Stimulated activated effector memory CD8-positive, alpha-beta T cell treated with anti-CD3 and anti-CD28 coated beads, Interleukin-12 subunit alpha, Interleukin-12 subunit beta, amount 100 ng/mL, for 72 hours (primary cell): ENCODE results near the gene NFYC.

Experiments
- ATAC-seq: fragments of 150-1000 bp; cut with Tn5 transposase; 2 replicates; pipeline ENCODE4 v1.10.0; 2021
- DNase-seq, 2 donors: peaks; one replicate each; pipeline ENCODE4 v3.0.0; 2021 to 2022; ENCODE audit warnings: low spot score in 2 of 2
- H3K27ac Mint-ChIP-seq: one replicate; pipeline ENCODE4 v1.8.0; 2022; ENCODE audit warnings: mild to moderate bottlenecking, mixed read lengths
- H3K36me3 Mint-ChIP-seq: one replicate; pipeline ENCODE4 v1.8.0; 2022; ENCODE audit warnings: mild to moderate bottlenecking, mixed read lengths
- H3K4me1 Mint-ChIP-seq: one replicate; pipeline ENCODE4 v1.8.0; 2022; ENCODE audit warnings: mixed read lengths
- H3K4me3 Mint-ChIP-seq: one replicate; pipeline ENCODE4 v1.8.0; 2022; ENCODE audit warnings: mild to moderate bottlenecking, mixed read lengths
- H3K9me3 Mint-ChIP-seq: one replicate; pipeline ENCODE4 v1.8.0; 2022; ENCODE audit warnings: mixed read lengths

Gene NFYC

DNA sequence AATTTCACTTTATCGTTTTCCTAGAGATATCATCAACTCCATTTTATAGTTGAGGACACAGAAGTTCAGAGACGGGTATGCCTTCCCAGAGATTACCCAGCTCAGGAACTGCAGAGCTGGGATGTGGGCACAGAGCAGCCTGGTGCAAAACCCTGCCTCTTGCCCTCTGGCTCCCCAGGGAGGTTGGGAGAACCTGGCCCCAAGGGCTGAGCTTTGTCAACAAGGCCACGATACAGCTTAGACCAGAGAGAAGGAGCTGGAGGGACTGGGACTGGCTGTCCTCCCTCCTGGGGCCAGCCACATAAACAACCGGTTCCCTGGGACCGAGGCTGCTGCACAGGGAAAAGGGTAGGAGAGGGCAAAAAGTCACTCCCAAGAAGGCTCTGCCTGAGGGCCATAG lies 29.8 kb upstream of the NFYC start:
- Mint-ChIP-seq H3K4me1 (peaks cover 27% of the 10 kb centered on the region), H3K9me3 (no peaks in the 10 kb centered on the region), H3K4me3 (no peak overlapping the region), H3K36me3 (no peaks in the 10 kb centered on the region), H3K27ac (peak overlapping the region; percentile 60)
- DNase-seq (no peak), ATAC-seq (no peak)

DNA sequence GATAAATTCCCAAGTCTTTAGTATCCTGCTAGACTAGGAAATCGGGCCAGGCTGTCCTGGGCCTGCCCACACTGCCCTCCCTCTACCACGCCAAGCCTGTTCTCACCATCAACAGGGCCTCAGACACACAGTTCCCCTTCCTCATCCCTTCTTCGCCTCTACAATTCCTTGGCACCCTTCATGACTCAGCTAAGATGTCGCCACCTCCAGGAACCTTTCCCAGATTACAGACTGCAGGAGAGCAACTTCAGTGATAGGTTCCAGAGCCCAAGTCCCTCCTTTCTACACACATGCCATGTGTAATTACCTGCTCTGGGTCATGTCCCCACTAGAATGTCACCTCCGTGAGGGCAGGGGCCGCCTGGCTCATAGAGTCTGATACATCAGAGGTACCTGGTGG lies 29.4 kb upstream of the NFYC start:
- H3K9me3 Mint-ChIP-seq = no peaks in the 10 kb centered on the region
- no peak overlapping the region for H3K4me3 Mint-ChIP-seq
- H3K27ac Mint-ChIP-seq = no peak overlapping the region
- H3K36me3 Mint-ChIP-seq = no peaks in the 10 kb centered on the region
- DNase-seq (no peak), ATAC-seq (no peak)
- peaks cover 27% of the 10 kb centered on the region for H3K4me1 Mint-ChIP-seq

DNA sequence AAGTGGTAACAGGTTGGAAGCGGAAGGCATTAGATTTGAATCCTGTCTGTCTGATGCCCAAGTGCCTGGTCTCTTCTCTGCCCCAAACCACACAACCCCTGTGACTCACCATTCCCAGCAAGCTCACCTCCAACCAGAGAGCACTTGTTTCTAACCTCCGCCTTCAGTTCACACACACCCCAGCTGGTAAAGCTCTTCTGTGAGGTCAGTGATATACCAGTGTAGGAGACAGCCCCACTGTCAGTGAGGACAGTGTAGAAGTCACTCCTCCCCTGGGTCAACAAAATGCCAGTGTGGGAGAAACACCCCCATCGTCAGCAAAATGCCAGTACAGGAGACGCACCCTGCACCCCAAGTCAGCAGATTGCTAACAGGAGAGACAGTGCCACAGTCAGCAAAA lies 28.6 kb upstream of the NFYC start:
- H3K36me3 Mint-ChIP-seq = no peaks in the 10 kb centered on the region
- DNase-seq = no peak
- peak overlapping the region; percentile 76 for H3K4me3 Mint-ChIP-seq
- H3K9me3 Mint-ChIP-seq = no peaks in the 10 kb centered on the region
- ATAC-seq = peak; percentile 84
- peaks cover 27% of the 10 kb centered on the region for H3K4me1 Mint-ChIP-seq
- H3K27ac Mint-ChIP-seq = peak overlapping the region; percentile 4

DNA sequence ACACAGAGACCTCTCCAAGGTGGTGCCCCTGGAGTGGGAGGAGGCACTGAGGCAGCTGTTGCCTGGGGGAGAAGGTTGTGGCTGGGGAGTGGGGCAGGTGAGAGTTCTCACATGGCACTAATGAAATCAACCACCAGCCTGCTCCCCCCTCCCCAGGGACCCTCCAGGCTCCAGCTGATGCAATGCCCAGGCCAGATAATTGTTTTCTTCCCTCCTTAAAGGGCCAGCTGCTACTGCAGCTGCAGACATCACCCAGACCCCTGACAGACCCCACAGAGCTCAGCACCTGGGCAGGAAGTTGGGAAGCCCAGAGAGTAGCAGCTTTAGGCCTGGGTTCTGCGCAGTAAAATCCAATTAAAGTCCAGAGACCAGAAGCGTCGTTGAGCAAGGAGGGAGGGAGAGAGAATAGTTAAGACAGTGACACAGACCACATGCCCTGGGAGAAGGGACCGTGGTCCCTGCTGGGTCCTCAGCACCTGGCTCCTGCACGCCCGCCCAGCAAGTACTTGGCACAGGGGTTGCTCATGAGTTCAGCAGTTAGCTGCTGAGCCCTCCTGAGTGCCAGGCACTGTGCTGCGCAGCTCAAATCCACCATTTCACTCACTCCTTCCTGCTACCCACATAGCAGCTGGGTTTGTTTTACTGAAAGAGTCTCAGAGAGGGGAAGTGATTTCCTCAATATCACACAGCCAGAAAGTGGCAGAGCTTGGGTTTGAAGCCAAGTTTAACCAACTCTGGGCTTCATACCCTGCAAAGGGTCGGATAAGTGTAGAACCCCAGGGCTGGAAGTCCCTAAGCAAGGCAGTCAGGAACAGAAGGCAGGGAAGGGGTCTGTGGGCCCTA lies 28.0 kb upstream of the NFYC start:
- Mint-ChIP-seq H3K9me3 (no peaks in the 10 kb centered on the region), H3K4me1 (peaks cover 27% of the 10 kb centered on the region), H3K4me3 (peak overlapping the region; percentile 76), H3K36me3 (no peaks in the 10 kb centered on the region), H3K27ac (peak overlapping the region; percentile 40)
- ATAC-seq (no peak), DNase-seq (no peak)

DNA sequence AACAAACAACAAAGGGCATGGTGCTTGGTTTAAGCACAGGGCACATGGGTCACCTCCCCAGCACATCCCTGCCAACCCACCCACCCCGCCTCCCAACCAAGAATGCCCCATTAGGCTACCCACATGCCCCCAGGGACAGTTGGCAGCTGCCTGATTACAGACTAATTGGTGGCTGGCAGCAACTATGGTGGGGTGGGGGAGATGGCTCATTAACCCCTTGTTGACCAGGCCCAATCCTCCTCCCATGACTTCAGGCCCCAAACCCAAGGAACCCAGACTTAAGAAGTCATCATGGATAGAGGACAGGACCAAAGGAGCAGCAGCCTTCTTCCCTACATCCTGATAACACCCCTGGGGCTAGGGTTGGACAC lies 27.4 kb upstream of the NFYC start:
- H3K9me3 Mint-ChIP-seq = no peaks in the 10 kb centered on the region
- ATAC-seq (no peak), DNase-seq (no peak)
- no peaks in the 10 kb centered on the region for H3K36me3 Mint-ChIP-seq
- H3K27ac Mint-ChIP-seq = no peak overlapping the region
- H3K4me3 Mint-ChIP-seq = peak overlapping the region; percentile 76
- H3K4me1 Mint-ChIP-seq = peaks cover 31% of the 10 kb centered on the region

DNA sequence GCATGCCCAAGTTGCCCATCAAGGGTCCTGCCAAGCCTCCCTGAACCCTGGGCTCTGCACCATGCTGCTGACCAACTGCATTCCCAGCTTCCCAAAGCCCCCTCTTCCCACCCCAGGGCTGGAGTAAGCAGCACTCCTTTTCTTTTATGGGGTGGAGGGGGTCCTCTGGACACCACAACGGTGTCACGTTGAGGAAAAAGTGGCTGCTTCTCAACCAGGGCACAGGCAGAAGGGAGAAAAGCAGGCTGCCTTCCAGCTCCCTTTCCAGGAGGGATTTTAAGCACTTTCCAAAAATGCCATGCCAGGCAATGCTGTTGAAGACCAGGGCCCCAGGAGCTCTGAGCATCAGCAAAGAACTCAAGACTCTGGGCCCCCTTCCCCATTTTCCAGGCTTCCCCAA lies 26.7 kb upstream of the NFYC start:
- ATAC-seq = no peak

DNA sequence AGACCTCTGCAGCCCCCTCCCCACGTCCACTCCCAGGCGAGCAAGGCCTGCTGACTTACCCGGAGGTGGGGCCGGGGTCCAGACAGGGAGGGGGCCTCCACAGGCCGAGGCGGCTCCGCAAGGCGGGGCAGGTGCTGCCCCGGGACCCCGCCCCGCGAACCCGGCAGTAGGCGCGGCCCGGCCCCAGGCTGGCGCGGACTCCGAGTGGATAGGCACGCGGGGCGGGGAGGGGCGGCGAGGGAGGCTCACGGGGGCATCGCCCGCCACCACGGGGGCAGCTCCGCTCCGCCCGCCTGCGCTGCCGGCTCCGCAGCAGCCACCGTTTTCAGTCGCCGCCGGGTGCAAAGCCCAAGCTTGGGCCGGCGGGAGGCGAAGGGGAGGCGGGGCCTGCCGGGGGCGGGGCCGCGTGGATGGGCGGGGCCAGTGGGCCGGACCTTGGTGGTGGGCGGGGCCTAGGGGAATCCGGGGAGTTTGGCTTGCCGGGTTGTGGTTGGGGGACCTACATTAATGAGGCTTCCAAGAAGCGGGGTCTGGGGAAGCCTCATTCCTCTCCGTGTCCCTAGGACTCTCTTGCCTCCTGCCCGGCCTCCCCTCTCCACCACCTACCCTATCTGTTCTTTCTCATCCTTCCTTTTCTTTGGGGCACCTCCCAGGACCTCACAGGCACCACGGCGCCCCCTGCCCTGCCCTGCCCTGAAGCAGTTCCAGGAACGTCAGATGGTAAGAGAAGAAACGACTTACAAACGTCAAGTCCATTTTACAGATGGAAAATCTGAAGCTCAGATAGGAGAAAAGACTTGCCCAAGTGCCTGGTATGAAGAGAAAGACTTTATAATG lies 26.0 kb upstream of the NFYC start, which contains the start of gene RIMS3:
Gene RIMS3, minus strand, starts transcription at position 348 of the 837 bp plus-strand sequence. CDS start 23,757 bp downstream, outside the sequence.
- Mint-ChIP-seq H3K36me3 (no peaks in the 10 kb centered on the region), H3K4me1 (peaks cover 31% of the 10 kb centered on the region), H3K27ac (peak within 1 kb of the TSS; percentile 63), H3K9me3 (no peaks in the 10 kb centered on the region), H3K4me3 (peak within 1 kb of the TSS; percentile 76)
- ATAC-seq (peak; percentile 69), DNase-seq (peak; percentile 89 to 94)

More for the DNA sequence above, 26.7 kb upstream of the NFYC start:
- Mint-ChIP-seq H3K36me3 (no peaks in the 10 kb centered on the region), H3K4me3 (peak overlapping the region; percentile 76), H3K9me3 (no peaks in the 10 kb centered on the region), H3K27ac (no peak overlapping the region), H3K4me1 (peaks cover 31% of the 10 kb centered on the region)
- no peak for DNase-seq

DNA sequence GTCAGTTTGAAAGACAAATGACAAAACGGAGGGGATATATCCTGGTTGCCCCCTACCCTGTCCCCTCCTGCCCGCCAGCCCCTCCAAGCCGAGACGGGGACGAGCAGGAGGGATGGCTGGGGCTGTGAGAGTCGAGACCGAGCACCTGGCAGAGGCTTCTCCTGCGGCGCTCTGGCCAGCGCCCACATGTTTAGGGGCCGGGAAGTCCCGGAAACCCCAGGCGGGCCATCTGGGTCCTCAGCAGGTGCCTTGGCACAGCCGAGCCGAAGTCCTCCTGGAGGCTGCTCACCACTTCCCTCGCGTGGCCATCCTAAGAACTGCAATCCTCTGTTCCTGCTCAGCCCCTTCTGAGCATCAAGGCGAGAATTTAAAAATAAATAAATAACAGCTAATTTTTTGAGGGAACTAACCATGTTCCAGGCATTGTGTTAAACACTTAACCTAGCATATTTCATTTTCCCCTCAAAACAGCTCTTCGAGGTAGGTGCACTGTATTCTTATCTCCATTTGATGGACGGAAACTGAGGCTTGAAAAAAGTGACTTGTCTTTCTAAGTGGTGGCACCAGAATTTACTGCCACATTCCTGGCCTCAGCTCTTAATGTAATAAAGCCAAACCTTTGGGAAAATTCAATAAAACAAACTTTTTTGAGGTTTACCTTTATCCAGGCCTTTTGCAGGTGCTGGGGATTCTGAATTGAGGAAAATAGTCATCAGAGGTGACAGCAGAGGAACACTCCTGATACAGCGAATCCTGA lies 22.6 kb upstream of the NFYC start:
- H3K27ac Mint-ChIP-seq = peak overlapping the region; percentile 72
- H3K9me3 Mint-ChIP-seq = no peaks in the 10 kb centered on the region
- no peaks in the 10 kb centered on the region for H3K36me3 Mint-ChIP-seq
- peak; percentile 81 to 94 for DNase-seq
- peak overlapping the region; percentile 65 for H3K4me3 Mint-ChIP-seq
- peaks cover 10% of the 10 kb centered on the region for H3K4me1 Mint-ChIP-seq
- ATAC-seq = peak; percentile 76

DNA sequence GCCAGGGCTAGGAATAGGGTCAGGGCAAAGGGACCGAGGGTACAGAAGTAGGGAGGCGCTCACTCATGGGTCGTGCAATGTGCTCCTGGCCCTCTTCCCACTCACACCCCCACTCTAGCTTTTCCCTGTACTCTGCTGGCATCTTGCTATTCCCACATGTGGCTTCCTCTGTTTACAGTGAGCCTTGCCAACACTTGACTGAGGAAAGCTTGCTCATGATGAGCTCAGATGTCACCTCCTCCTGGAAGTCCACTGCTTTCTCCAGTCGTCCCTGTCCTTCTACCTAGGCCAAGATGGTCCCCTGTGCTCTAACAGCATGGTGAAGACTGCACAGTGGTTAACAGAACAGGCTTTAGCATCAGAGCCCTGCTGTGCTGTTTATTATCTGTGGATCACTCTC lies 18.1 kb upstream of the NFYC start:
- H3K4me1 Mint-ChIP-seq = peaks cover 4% of the 10 kb centered on the region
- H3K27ac Mint-ChIP-seq = no peak overlapping the region
- no peaks in the 10 kb centered on the region for H3K9me3 Mint-ChIP-seq
- ATAC-seq = no peak
- DNase-seq = no peak
- no peak overlapping the region for H3K4me3 Mint-ChIP-seq
- H3K36me3 Mint-ChIP-seq = no peaks in the 10 kb centered on the region

DNA sequence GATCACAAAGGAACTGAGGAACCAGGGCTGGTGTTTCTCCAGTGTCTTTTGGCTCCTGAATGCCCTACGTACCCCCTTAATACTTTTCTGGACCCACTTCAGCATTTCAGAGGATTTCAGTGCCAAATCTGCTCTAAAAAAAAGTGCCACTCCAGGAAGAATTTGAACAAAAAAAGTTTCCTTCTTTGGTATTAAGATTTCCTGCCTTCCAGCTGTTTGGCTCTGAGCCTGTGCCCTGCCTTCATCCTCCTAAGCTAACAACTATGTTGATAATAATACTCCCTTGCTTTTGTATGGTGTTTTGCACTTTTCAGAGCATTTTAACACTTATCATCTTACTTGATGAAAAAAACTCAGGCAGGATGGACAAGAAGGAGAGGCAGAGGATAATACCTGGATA lies 15.0 kb upstream of the NFYC start:
- H3K9me3 Mint-ChIP-seq = no peaks in the 10 kb centered on the region
- H3K4me3 Mint-ChIP-seq = no peak overlapping the region
- ATAC-seq (no peak), DNase-seq (no peak)
- H3K27ac Mint-ChIP-seq = no peak overlapping the region
- no peaks in the 10 kb centered on the region for H3K4me1 Mint-ChIP-seq
- H3K36me3 Mint-ChIP-seq = no peaks in the 10 kb centered on the region

DNA sequence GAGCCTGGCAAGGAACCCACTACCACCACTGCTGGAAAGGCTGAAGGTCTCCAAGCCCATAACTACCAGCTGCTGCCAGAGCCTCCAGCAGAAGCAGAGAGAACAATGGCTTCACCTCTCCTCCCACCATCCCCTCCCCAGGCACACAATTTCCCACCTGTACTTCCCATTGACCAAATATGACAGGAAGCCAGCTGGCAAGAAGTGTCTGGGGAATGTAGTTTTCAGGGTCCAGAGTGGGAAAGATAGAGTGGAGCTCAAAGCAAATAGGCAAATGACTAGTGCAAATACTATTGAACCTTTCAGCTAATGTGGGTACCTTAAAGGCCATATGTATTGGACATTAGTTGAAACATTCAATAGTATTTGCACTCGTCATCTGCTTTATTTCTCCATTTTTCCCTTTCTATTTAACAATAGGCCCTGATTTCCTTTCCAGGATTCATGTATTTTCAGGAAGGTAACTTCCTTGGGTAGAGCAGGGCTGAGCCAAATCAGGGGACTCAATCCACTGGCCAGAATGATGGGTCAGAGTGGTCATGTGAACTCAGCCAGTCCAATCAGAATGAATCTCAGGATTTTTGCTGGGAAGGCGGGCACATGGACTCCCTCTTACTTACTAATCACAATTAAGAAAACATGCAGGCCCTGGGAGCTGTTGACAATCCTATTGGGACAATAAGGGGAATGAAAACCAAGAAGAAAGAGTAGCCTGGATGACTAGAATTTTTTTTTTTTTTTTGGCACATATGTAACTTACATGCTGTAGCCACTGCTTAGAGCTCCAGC lies 12.1 kb upstream of the NFYC start:
- DNase-seq (no peak), ATAC-seq (no peak)
- no peak overlapping the region for H3K27ac Mint-ChIP-seq
- H3K4me3 Mint-ChIP-seq = no peak overlapping the region
- H3K36me3 Mint-ChIP-seq = no peaks in the 10 kb centered on the region
- H3K9me3 Mint-ChIP-seq = no peaks in the 10 kb centered on the region
- H3K4me1 Mint-ChIP-seq = no peaks in the 10 kb centered on the region

DNA sequence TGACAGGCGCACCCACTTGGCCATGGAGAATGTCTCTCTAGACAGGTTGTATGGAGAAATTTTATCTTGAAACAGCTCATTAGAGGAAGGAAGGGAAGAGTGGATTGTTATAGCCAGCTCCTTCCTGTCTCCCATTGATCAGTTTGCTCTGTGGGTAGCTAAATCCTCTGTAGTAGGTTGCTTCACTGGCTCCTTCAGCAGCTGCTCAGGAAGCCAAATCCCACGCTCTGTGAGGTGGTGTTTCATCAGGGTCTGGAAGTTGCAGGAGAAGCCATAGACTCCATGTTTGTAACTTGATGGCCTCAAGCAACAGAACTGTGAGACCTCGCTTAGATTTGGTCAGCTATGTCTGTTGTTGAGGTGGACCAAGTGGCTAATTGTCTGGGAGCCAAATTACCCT lies 6.8 kb upstream of the NFYC start:
- no peaks in the 10 kb centered on the region for H3K9me3 Mint-ChIP-seq
- no peak overlapping the region for H3K27ac Mint-ChIP-seq
- DNase-seq (no peak), ATAC-seq (no peak)
- H3K4me1 Mint-ChIP-seq = peaks cover under 1% of the 10 kb centered on the region
- no peak overlapping the region for H3K4me3 Mint-ChIP-seq
- peaks cover 7% of the 10 kb centered on the region for H3K36me3 Mint-ChIP-seq

DNA sequence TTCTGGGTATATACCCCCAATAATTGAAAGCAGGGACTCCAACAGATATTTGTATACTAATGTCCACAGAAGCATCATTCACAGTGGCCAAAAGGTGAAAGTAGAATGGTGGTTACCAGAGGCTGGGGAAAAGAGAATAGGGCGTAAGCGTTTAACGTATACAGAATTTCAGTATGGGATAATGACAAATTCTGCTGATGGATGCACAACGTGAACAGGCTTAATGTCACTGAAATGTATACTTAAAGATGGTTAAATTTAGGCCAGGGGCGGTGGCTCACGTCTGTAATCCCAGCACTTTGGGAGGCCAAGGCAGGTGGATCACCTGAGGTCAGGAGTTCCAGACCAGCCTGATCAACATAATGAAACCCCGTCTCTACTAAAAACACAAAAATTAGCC lies 4.4 kb upstream of the NFYC start:
- H3K27ac Mint-ChIP-seq = no peak overlapping the region
- no peak overlapping the region for H3K4me3 Mint-ChIP-seq
- peaks cover 22% of the 10 kb centered on the region for H3K4me1 Mint-ChIP-seq
- H3K9me3 Mint-ChIP-seq = no peaks in the 10 kb centered on the region
- DNase-seq (no peak), ATAC-seq (no peak)
- H3K36me3 Mint-ChIP-seq = peaks cover 23% of the 10 kb centered on the region

DNA sequence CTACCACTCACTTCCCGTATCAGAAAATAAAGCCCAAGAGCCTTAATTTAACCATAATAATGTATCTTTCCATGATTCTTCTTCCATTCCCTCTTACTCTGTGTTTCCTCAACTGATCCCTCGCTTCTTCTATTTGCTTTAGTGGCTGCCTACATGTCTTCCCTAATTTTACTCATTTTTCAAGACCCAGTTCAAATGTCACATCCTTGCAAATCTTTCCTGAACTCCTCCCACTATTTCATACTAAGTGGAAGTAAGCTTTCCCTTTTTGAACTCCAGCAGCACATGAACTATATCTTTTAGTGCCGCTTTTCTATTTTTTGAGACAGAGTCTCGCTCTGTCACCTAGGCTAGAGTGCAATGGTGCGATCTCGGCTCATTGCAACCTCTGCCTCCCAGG lies 3.8 kb upstream of the NFYC start:
- peaks cover 27% of the 10 kb centered on the region for H3K36me3 Mint-ChIP-seq
- DNase-seq (no peak), ATAC-seq (no peak)
- no peak overlapping the region for H3K4me3 Mint-ChIP-seq
- peak overlapping the region; percentile 52 for H3K27ac Mint-ChIP-seq
- no peaks in the 10 kb centered on the region for H3K9me3 Mint-ChIP-seq
- peaks cover 29% of the 10 kb centered on the region for H3K4me1 Mint-ChIP-seq
